HPDE6-E6E7 (cell line): ENCODE measurements around the gene RAB11FIP5.
"Not testable (repeated sequence)": the region's sequence is repeated elsewhere in the genome, so short reads cannot be mapped to it uniquely, and the experiment has no call there.

ENCODE experiments used
- DNase-seq: peaks from one replicate; pipeline ENCODE4 v3.0.0; 2011; ENCODE audit warnings: missing footprints; ENCODE audit errors: extremely low spot score

Gene RAB11FIP5

DNA sequence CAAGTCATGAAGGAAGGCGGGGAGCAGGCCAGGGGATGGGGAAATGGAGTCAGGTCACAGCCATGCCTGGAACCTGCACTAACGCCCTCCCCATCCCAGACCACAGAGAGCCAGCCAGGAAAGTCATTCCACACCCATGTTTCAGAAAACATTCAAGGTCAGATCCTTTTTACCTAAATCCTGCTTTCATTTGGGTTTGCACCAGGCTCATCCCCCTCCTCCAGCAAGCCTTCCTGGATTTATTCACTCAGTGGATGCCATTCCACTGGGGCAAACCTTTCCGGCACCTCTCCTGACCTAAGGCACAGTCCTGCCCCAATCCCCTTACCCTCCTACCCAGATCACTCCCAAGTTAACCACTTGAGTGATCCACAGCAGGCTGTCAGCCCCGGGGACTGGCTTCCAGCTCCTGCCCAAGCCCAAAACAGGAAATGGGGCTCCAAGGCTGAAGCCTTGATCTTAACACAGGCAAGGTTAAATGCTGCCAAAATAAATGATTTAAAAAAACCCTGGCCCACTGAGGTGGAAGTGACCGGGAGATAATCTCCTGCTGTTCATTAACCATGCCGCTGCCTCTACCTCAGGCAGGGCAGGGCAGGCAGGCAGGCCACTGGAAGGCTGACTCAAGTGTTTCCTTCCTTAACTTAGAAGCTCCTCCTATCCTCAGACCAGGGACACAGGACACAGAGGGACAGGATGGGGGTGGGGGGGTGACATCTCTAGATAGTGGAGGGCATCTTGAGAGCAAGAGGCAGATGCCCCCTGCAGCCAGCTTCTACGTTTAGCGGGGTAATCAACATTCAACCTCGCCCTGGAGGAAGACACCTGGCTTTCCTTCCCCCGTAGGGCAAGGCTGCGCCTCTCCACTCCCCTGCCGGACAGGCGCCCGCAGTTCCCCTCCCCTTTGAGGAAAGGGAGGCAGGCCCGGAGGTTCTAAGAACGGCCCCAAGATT is 1.4 kb downstream of the RAB11FIP5 start:
- peak; percentile 76 for DNase-seq

- no peak for DNase-seq
Observed at GRCh38 chr2:73110168-73111072, 2.3 kb downstream of the RAB11FIP5 start.

- DNase-seq: no peak
Observed at GRCh38 chr2:73109431-73110167, 3.1 kb downstream of the RAB11FIP5 start.

DNA sequence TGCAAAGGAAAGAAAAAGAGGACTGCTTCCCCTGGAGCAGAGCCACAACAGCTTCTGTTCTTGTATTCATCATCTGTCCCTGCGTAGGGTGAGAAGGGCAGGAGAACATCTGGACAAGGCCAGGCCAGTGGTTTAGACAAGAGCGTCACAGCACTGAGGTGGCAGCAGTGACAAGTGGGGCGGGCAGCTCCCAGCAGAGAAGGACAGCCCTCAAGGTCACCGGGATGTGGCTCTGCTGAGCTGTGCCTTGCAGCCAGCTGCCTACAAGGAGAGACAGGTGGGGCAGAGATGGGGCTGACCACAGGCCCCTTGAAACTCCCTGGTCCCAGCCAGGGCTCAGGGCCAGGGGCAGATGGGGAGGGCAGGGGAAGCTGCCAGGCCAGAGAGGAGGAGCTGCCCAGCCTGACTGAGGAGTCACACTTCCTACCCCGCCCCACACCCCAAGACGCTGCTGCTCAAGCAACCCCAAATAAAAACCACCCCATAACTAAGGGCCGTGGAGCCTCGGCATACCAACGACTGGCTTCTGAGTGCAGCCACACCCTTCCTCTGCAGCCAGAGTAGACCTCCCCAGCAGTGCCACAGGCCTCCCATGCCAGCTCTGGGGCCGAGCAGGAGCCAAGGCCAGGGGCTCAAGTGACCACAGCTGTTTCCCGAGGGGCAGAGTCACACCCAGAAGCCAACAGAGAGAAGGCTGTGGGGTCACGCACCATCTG is 5.4 kb downstream of the RAB11FIP5 start:
- no peak for DNase-seq

DNA sequence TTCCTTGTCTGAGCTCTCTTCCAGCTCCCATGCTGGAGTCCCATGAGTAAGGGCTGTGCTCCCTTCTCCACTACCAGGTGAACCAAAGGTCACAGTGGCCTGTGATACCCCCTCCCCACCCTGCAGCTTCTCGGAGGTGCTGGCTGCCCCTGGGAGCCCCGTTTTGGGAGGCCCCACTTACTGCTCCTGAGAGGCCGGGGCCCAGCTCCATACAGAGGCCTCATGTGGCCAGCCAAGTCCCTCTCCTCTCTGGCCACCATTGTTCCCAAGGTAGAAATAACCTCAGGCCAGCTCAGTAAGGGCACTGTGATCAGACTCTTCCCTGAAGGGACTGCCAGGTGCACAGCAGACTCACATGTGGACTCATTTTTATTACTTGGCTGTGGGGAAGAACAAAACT is 6.0 kb downstream of the RAB11FIP5 start:
- DNase-seq: no peak

DNA sequence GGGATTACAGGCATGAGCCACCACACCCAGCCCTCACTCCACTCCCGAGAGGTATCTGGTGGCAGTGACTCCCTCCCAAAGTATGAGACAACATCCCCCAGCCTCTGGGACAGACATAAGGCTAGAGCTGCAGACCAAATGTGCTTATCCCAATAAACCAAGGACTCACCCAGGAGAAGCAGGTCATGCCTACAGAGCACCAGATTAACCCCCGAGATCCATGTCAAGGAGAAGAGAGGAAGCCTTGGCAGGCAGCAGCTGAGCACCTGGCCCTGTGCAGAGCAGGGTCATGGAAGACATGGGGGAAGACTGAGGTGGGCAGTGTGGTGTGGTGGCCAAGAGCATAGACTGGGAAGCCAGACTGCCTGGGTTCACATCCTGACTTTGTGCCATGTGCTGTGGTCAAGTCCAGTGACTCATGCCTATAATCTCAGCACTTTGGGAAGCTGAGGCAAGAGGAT is 7.2 kb downstream of the RAB11FIP5 start:
- no peak for DNase-seq

- DNase-seq: no peak
Observed at GRCh38 chr2:73104933-73105332, 7.8 kb downstream of the RAB11FIP5 start.

- no peak for DNase-seq
Observed at GRCh38 chr2:73103018-73103542, 9.7 kb downstream of the RAB11FIP5 start.

DNA sequence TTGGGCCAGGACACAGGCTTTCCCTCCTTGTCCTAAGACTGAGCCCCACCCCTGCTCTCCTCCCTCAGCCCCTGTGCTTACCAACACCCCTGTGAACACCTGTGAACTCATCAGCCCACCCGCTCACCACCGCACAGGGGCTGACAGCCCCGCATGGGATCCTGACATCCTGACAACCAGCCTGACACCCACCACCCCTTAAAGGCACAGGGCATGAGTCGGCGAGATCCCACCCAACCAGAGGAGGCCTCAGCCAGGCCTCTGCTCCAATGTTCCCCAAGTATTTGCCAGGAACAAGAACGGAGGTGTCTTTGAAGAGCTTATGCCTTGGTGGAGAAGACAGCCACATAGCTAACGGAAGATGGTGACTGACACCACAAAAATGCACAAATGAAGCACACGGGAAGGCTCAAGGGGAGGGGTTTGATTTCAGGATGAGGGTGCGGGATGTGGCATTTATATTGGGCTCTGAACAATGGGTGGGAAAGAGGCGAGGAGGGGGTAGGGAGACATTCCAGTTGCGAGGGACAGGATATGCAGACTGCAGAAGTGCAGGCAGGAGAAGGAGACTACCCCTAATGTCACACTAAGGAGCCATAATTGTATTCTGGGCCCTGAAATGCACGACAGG is 11.0 kb downstream of the RAB11FIP5 start:
- DNase-seq: no peak

DNA sequence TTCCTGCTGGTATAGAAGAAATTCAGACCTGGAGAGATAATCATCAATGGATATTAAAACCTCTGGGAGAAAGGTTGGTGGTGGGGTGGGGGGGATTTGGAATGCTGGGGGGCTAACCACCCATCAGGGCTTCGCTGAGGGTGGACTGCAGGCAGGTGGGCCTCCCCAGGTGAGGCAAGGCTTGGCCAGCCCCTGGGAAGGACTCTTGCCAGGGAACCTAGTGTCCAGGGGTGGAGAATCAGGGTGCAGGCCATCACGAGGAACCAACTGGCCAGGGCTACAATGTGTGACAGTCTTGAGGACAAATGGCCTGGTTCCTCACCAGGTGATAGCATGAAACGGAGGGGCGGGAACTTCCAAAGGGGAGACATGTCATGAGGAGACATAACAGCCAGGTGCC is 11.8 kb downstream of the RAB11FIP5 start:
- DNase-seq: no peak

GRCh38 chr2:73099486-73099885 is 13.3 kb downstream of the RAB11FIP5 start:
- DNase-seq: no peak

DNA sequence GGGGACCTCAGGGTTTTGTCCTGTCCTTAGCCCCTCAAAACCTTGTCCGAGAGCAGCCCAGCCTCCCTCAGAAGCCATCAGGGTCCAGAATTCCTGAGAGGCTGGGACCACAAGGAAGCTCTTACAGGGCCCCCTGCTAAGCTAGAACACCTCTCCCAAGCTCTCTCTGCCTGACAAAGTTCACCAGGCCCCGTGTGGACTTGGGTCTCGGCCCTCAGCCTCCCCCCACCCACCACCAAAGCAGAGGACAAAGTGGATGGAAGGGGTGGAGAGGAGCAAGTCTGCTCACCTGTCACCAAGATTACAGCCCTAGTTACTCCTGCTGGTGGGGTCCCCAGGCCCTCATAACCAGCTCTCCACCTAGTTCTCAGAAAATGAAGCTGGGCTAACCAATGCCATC is 16.8 kb downstream of the RAB11FIP5 start:
- DNase-seq: no peak

DNA sequence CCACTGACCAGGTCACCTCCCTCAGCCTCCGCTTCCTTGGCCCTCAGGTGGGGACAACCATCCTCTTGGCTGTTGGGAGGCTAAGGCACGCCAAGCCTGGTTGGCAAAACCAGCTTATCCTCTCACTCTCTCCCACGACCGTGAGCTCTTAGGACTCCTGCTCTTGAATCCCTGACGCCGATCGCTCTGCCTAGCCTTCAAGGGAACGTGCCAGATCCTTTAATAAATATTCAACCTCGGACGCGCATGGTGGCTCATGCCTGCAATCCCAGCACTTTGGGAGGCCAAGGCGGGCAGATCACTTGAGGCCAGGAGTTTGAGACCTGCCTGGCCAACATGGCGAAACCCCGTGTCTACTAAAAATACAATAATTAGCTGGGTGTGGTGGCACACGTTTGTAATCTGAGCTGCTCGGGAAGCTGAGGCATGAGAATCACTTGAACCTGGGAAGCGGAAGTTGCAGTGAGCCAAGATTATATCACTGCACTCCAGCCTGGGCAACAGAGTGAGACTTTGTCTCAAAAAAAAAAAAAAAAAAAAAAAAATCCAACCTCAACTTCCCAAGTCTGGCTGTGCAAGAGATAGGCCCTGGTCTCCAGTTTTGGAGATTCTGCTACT is 19.0 kb downstream of the RAB11FIP5 start:
- DNase-seq: not testable (repeated sequence)

DNA sequence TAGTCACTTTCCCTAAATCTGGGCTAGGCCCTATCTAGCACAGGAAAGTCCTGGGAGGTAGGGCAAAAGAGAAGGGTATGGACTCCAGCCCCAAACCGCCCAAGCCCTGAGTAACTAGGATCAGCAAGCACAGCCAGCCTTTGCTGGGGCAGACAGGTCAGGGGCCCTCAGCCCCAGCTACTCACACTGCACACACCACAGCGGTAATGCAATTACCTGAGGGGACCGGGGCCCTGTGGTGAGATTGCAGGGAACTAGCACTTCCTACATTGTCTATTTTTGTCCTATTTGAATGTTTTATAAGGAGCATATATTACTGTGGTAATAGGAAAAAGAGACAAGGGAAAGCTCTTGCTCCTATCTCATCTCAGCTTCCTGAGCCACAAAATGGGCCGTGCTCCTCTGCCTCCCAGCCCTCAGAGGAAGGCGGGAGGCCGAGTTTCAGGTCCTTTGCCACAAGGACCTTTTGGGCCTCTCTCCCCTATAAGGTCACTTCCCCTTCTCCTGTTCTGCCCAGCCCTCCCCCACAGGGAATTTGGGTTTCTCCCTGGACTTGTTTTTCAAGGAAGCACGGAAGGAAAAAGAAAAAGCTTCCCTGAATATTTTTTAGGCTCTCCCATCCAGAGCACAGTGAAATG is 20.5 kb downstream of the RAB11FIP5 start:
- DNase-seq: no peak

DNA sequence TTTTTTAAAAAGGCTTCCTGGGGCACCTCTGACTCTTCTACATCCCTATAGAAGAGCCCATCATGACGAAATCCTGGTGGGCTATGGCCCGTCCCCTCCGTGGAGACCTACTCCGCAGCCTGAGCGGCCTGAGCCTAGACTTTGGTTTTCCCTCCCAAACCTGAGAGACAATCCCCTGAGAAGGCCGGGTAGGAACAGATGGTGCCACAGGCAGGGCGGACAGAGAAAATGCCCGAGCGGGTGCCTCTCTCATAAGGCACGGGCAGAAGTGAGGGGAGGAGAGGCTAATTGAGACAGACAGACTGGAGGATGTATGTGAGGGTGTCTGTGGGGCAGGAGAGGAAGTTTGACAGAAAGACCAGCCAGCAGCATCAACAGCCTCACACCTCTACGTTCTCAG is 21.1 kb downstream of the RAB11FIP5 start:
- no peak for DNase-seq

- DNase-seq: no peak
Observed at GRCh38 chr2:73091164-73091563, 21.6 kb downstream of the RAB11FIP5 start.

DNA sequence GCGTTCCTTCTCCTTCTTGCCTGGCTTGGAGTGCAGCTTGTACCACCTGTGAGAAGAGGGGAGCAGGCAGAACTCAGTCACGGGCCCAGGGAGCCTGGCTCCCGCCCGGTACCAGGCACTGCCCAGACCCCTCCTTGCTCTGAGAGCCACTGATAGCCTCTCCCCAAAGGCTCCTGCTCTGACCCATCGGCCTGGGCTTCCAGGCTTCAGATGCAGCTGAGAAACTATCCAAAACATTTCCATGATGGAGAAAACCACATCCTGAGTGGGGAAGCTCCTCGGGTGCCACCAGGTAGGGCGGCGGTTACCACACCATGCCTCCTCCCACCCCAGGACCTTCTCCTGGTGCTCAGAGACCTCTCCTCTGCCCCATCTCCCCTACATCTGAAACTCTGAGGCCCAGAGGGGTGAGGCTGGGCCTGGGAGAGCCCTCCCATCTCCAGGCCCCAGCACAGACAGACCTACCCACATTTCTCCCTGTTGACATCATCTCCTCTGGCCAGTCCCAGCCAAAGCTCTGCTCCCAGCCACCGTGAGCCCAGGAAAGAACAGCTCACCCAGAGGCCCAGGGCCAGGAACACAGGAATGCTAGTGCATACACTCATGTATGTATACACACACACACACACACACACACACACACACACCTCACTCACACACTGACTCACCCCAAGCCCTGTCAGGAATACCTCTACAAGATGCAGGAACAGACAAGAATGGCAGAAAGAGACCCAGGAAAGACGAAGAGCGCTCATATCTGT is 23.3 kb downstream of the RAB11FIP5 start:
- peak; percentile 98 for DNase-seq

DNA sequence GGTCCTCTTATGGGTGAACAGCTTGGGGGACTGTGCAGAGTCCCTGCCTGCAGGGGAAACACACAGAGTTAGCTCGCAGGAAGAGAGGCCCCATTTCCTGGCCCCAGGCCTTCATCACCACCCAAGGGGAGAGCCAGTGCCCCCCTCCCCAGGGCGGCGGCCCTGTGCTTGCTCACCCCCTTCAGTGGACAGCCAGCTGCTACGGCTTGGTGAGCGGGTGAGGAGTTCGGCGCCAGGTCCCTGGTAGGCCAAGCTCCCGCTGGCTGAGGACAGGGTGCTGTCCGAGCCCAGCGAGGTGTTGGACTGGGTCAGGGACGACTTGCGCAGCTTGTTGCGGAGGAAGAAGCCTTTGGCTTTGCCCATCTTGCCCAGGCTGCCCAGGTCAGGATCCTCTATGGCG is 24.0 kb downstream of the RAB11FIP5 start:
- no peak for DNase-seq

GRCh38 chr2:73088211-73088610 is 24.5 kb downstream of the RAB11FIP5 start:
- DNase-seq: no peak
